Fibroblast of villous mesenchyme (primary cell): ENCODE measurements around the gene KRTAP3-1. TPM values are rescaled to one million over a fixed set of nuclear protein-coding genes. Genes with fewer than 3 reads are reported as not detected.
A peak's percentile ranks its signal among the peaks of the same experiment; 100 is the strongest.

ENCODE experiments used
- DNase-seq: peaks from one replicate; pipeline ENCODE4 v3.0.0-alpha.2; 2010; ENCODE audit warnings: low read depth
- H3K4me3 ChIP-seq: 2 replicates; pipeline ENCODE4 v1.5.1; 2011; ENCODE audit warnings: low read depth, mild to moderate bottlenecking, low read length
- total RNA-seq: library from RNA; depleted of rRNA; stranded (reverse); fragments of >200 nt; gene quantifications from 2 replicates; pipeline ENCODE4 v1.2.3, GENCODE V29; 2012
- TF ChIP-seq, protein P1 (sequence below): IDR thresholded peaks from 2 replicates; pipeline ENCODE4 v1.5.1; 2012; ENCODE audit warnings: low read depth, mild to moderate bottlenecking, low read length; ENCODE audit not compliant: insufficient read depth

KRTAP3-1 gene
- total RNA-seq, 1 donor = not detected

DNA sequence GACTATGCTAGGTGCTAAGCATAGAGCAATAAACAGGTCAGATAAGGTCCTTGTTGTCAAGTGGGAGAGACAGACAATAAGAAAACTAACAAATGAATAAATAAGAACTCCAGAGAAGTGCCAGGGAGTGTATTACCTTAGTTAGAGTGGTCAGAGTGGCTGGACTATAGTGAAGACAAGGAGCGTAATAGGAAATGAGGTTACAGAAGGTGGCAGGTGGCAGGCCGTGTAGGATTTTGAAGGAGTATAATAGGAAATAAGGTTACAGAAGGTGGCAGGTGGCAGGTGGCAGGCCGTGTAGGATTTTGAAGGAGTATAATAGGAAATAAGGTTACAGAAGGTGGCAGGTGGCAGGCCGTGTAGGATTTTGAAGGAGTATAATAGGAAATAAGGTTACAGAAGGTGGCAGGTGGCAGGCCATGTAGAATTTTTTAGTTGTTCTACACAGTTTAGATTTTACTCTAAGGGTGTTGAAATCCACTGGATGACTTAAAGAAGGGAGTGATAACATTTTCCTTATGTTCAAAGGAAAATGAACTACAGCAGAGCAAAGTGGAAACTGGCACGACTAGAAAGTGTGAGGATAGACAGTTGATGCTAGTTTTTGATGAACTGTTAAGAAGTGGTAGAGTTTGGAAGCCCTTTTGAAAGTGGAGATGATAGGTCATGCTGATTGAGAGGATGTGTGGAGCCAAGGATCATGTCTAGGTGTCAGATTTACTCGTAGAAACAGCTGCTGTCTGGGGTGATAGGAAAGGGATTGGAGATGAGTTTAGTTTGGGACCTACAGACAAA lies 3.6 kb upstream of the KRTAP3-1 start:
- H3K4me3 ChIP-seq = no peak overlapping the region
- TF ChIP-seq, protein P1, sequence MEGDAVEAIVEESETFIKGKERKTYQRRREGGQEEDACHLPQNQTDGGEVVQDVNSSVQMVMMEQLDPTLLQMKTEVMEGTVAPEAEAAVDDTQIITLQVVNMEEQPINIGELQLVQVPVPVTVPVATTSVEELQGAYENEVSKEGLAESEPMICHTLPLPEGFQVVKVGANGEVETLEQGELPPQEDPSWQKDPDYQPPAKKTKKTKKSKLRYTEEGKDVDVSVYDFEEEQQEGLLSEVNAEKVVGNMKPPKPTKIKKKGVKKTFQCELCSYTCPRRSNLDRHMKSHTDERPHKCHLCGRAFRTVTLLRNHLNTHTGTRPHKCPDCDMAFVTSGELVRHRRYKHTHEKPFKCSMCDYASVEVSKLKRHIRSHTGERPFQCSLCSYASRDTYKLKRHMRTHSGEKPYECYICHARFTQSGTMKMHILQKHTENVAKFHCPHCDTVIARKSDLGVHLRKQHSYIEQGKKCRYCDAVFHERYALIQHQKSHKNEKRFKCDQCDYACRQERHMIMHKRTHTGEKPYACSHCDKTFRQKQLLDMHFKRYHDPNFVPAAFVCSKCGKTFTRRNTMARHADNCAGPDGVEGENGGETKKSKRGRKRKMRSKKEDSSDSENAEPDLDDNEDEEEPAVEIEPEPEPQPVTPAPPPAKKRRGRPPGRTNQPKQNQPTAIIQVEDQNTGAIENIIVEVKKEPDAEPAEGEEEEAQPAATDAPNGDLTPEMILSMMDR = no peak
- DNase-seq = no peak

- DNase-seq = peak; percentile 20
- TF ChIP-seq, protein P1 = no peak
- H3K4me3 ChIP-seq = no peak overlapping the region
Measured at GRCh38 chr17:41010441-41010840, 1.5 kb upstream of the KRTAP3-1 start.

DNA sequence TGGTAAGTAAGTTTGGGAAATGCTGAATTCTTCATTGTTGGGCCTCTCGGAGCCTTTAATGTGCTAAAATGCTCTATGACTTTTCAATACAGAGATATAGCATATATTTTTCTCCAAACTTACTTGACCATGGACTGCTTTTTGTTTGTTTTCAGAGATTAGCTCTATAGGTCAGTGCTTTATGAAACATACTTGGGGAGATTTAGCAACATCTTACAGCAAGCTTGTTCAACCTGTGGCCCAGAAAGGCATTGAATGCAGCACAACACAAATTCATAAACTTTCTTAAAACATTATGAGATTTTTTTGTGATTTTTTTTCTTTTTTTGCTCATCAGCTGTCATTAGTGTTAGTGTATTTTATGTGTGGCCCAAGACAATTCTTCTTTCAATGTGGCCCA lies 1.0 kb upstream of the KRTAP3-1 start:
- no peak for DNase-seq
- TF ChIP-seq, protein P1 = no peak
- H3K4me3 ChIP-seq = no peak overlapping the region

GRCh38 chr17:41009301-41009760 lies 403 bp upstream of the KRTAP3-1 start:
- TF ChIP-seq, protein P1 = no peak
- DNase-seq = no peak
- H3K4me3 ChIP-seq = no peak overlapping the region

DNA sequence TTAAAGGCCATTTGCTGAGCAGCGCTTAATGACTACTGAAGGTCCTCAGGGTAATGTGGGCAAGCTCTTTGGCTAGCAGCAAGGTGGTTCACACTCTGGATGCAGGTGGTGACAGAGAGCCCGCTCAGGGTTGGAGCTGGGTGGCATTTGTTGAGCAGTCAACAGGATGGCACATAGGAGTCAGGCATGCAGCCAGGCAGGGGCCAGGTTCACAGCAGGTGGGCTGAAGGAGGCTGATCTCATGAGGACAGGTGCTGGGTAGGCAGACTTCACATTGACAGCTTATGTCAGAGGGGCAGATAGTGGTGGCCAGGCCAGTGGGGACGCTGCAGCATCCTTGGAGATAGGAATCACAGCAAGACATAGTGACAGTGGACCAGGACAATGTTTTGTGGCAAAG lies 4.5 kb downstream of the KRTAP3-1 start:
- H3K4me3 ChIP-seq = no peak overlapping the region
- no peak for DNase-seq
- TF ChIP-seq, protein P1 = no peak

- DNase-seq = no peak
- H3K4me3 ChIP-seq = no peak overlapping the region
- TF ChIP-seq, protein P1 = no peak
Measured at GRCh38 chr17:41003926-41004325, 5.0 kb downstream of the KRTAP3-1 start.
